Iris pigment epithelial cell (primary cell): ENCODE results near the gene ZNF425.
A peak's percentile ranks its signal among the peaks of the same experiment; 100 is the strongest.
"Not testable (repeated sequence)": the region's sequence is repeated elsewhere in the genome, so short reads cannot be mapped to it uniquely, and the experiment has no call there.

Experiments used
- DNase-seq: peaks from one replicate; pipeline ENCODE4 v3.0.0-alpha.2; 2011; ENCODE audit warnings: low read depth

The ZNF425 gene

GRCh38 chr7:149133028-149133710 lies 7.0 kb upstream of the ZNF425 start:
- no peak for DNase-seq

- DNase-seq = no peak
These were observed 4.6 kb upstream of the ZNF425 start for GRCh38 chr7:149130572-149131198.

GRCh38 chr7:149126662-149127266 lies 640 bp upstream of the ZNF425 start:
- peak; percentile 14 for DNase-seq

- DNase-seq = no peak
These were observed 798 bp downstream of the ZNF425 start for GRCh38 chr7:149125189-149125862.

GRCh38 chr7:149109969-149110368 lies 16.2 kb downstream of the ZNF425 start:
- DNase-seq = peak; percentile 11

GRCh38 chr7:149104749-149105148 lies 21.4 kb downstream of the ZNF425 start:
- DNase-seq = no peak

GRCh38 chr7:149104214-149104613 lies 21.9 kb downstream of the ZNF425 start:
- DNase-seq = no peak

GRCh38 chr7:149103424-149103823 lies 22.7 kb downstream of the ZNF425 start:
- no peak for DNase-seq

GRCh38 chr7:149102666-149103065 lies 23.5 kb downstream of the ZNF425 start:
- no peak for DNase-seq

GRCh38 chr7:149100821-149101220 lies 25.3 kb downstream of the ZNF425 start:
- DNase-seq = no peak

GRCh38 chr7:149099058-149099457 lies 27.1 kb downstream of the ZNF425 start:
- DNase-seq = no peak

GRCh38 chr7:149097088-149097487 lies 29.0 kb downstream of the ZNF425 start:
- DNase-seq = no peak

GRCh38 chr7:149093228-149093627 lies 32.9 kb downstream of the ZNF425 start:
- no peak for DNase-seq

GRCh38 chr7:149092244-149092643 lies 33.9 kb downstream of the ZNF425 start:
- DNase-seq = not testable (repeated sequence)

- DNase-seq = peak; percentile 90
These were observed 35.5 kb downstream of the ZNF425 start, which contains the start of gene ZNF786 for GRCh38 chr7:149090397-149091195. Gene ZNF786, minus strand, starts transcription at chr7:149090718. Its CDS starts 78 bp downstream, at chr7:149090640.

GRCh38 chr7:149087376-149087775 lies 38.7 kb downstream of the ZNF425 start:
- DNase-seq = no peak

- no peak for DNase-seq
These were observed 40.3 kb downstream of the ZNF425 start for GRCh38 chr7:149085866-149086265.

GRCh38 chr7:149084407-149084806 lies 41.7 kb downstream of the ZNF425 start:
- no peak for DNase-seq

GRCh38 chr7:149081914-149082313 lies 44.2 kb downstream of the ZNF425 start:
- DNase-seq = no peak

- DNase-seq = no peak
These were observed 48.5 kb downstream of the ZNF425 start for GRCh38 chr7:149077594-149077993.

GRCh38 chr7:149075286-149075685 lies 50.8 kb downstream of the ZNF425 start:
- no peak for DNase-seq
